Parathyroid adenoma (tissue), 2 donors: ENCODE measurements around the gene SERTAD2.

Experiments used
- H2AFZ ChIP-seq: fragments of 300-600 bp; sonication (generic); one replicate; pipeline ENCODE4 v1.7.0; 2017; ENCODE audit warnings: antibody characterized with exemption, mild to moderate bottlenecking
- H3K27ac ChIP-seq: fragments of 300-600 bp; sonication (generic); one replicate; pipeline ENCODE4 v1.7.0; 2017
- H3K27me3 ChIP-seq: fragments of 300-600 bp; sonication (generic); one replicate; pipeline ENCODE4 v1.7.0; 2017; ENCODE audit warnings: low read length; ENCODE audit not compliant: control insufficient read depth, insufficient read depth
- H3K36me3 ChIP-seq: fragments of 300-600 bp; sonication (generic); one replicate; pipeline ENCODE4 v1.7.0; 2017; ENCODE audit warnings: low read length; ENCODE audit not compliant: control insufficient read depth, insufficient read depth
- H3K4me1 ChIP-seq: fragments of 300-600 bp; sonication (generic); one replicate; pipeline ENCODE4 v1.7.0; 2017; ENCODE audit warnings: control low read depth
- H3K4me2 ChIP-seq: fragments of 300-600 bp; sonication (generic); one replicate; pipeline ENCODE4 v1.7.0; 2017; ENCODE audit warnings: low read length
- H3K4me3 ChIP-seq: fragments of 300-600 bp; sonication (generic); one replicate; pipeline ENCODE4 v1.7.0; 2017; ENCODE audit warnings: low read depth, low read length
- H3K79me2 ChIP-seq: fragments of 300-600 bp; sonication (generic); one replicate; pipeline ENCODE4 v1.7.0; 2017; ENCODE audit warnings: control low read depth
- H3K9ac ChIP-seq: fragments of 300-600 bp; sonication (generic); one replicate; pipeline ENCODE4 v1.7.0; 2017; ENCODE audit warnings: mild to moderate bottlenecking
- H3K9me3 ChIP-seq: fragments of 300-600 bp; sonication (generic); one replicate; pipeline ENCODE4 v1.7.0; 2017; ENCODE audit warnings: low read length; ENCODE audit not compliant: control insufficient read depth
- CTCF ChIP-seq: fragments of 300-600 bp; sonication (generic); IDR thresholded peaks from one replicate; pipeline ENCODE4 v1.7.0; 2017; ENCODE audit warnings: antibody characterized with exemption, mild to moderate bottlenecking
- donor health status: primary hyperparathyroidism.

The SERTAD2 gene

GRCh38 chr2:64620661-64621060 lies 33.1 kb downstream of the SERTAD2 start:
- no peaks in the 10 kb centered on the region for H3K9me3 ChIP-seq
- H3K79me2 ChIP-seq, result no peaks in the 10 kb centered on the region
- no peak overlapping the region for H3K4me2 ChIP-seq
- no peak overlapping the region for H3K27ac ChIP-seq
- no peak for TF ChIP-seq CTCF
- H3K9ac ChIP-seq, result no peak overlapping the region
- H2AFZ ChIP-seq, result no peak overlapping the region
- no peaks in the 10 kb centered on the region for H3K36me3 ChIP-seq
- H3K27me3 ChIP-seq, result no peaks in the 10 kb centered on the region
- no peaks in the 10 kb centered on the region for H3K4me1 ChIP-seq
- H3K4me3 ChIP-seq, result no peak overlapping the region

GRCh38 chr2:64617631-64618151 lies 36.0 kb downstream of the SERTAD2 start:
- no peaks in the 10 kb centered on the region for H3K4me1 ChIP-seq
- no peak overlapping the region for H3K4me3 ChIP-seq
- no peaks in the 10 kb centered on the region for H3K9me3 ChIP-seq
- H3K36me3 ChIP-seq, result no peaks in the 10 kb centered on the region
- no peak overlapping the region for H2AFZ ChIP-seq
- no peaks in the 10 kb centered on the region for H3K27me3 ChIP-seq
- H3K4me2 ChIP-seq, result no peak overlapping the region
- no peak for TF ChIP-seq CTCF
- H3K27ac ChIP-seq, result no peak overlapping the region
- H3K79me2 ChIP-seq, result no peaks in the 10 kb centered on the region
- no peak overlapping the region for H3K9ac ChIP-seq

GRCh38 chr2:64615844-64616536 lies 37.7 kb downstream of the SERTAD2 start:
- Histone ChIP-seq H3K4me2 (no peak overlapping the region), H3K27me3 (no peaks in the 10 kb centered on the region), H3K27ac (no peak overlapping the region), H3K79me2 (no peaks in the 10 kb centered on the region), H3K9ac (no peak overlapping the region), H3K4me3 (no peak overlapping the region), H2AFZ (no peak overlapping the region), H3K4me1 (no peaks in the 10 kb centered on the region), H3K9me3 (no peaks in the 10 kb centered on the region), H3K36me3 (no peaks in the 10 kb centered on the region)
- no peak for TF ChIP-seq CTCF

GRCh38 chr2:64615192-64615763 lies 38.4 kb downstream of the SERTAD2 start:
- H2AFZ ChIP-seq, result no peak overlapping the region

More at GRCh38 chr2:64615192-64615763, 38.4 kb downstream of the SERTAD2 start:
- Histone ChIP-seq H3K27ac (no peak overlapping the region), H3K79me2 (no peaks in the 10 kb centered on the region), H3K27me3 (no peaks in the 10 kb centered on the region), H3K9me3 (no peaks in the 10 kb centered on the region), H3K4me2 (no peak overlapping the region), H3K4me1 (no peaks in the 10 kb centered on the region), H3K36me3 (no peaks in the 10 kb centered on the region), H3K9ac (no peak overlapping the region), H3K4me3 (no peak overlapping the region)
- no peak for TF ChIP-seq CTCF
